CD4-positive, alpha-beta T cell treated with Interleukin-15 for 1 hour (primary cell): ENCODE results near the gene BNIP3.

Source experiments
- DNase-seq: peaks from one replicate; pipeline ENCODE4 v3.0.0-alpha.2; 2020

BNIP3 gene, protein sequence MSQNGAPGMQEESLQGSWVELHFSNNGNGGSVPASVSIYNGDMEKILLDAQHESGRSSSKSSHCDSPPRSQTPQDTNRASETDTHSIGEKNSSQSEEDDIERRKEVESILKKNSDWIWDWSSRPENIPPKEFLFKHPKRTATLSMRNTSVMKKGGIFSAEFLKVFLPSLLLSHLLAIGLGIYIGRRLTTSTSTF

DNA sequence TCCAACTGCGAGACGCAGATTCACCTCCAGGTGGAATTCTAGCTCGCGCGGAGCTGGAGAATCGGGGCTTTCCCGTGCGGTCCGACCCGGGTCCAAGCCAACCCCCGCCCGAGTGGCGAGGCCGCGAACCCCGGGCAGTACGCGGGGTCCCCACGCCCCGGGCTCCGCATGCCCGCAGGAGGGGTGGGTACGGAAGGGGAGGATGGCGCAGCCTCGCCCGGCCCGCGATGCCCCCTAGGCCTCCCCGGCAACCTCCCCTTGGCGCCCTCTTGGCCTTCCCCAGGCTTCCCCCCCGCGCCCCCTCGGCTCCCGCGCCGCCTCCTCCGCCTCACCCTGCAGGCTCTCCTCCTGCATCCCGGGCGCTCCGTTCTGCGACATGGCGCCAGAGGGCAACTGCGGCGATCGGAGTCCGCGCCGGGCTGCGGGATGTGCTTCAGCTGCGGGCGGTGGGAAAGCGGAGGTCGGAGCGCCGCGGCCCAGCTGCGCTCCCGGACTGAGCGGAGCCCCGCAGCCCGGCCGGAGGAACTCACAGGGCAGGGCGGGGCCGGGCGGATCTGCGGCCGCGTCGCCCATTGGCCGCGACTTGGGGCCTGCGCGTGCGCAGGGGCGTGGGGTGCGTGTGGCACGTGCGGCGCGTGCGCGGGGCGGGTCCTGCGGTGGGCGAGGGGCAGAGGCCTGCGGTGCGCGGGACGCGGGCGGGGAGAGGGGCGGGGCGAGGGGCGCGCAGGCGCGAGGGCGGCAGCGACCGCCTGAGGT lies at the start of gene BNIP3:
BNIP3 (minus strand) TSS at position 495 of the 756 bp plus-strand sequence; CDS start at position 378, 117 bp downstream.
- DNase-seq: peak; percentile 95

DNA sequence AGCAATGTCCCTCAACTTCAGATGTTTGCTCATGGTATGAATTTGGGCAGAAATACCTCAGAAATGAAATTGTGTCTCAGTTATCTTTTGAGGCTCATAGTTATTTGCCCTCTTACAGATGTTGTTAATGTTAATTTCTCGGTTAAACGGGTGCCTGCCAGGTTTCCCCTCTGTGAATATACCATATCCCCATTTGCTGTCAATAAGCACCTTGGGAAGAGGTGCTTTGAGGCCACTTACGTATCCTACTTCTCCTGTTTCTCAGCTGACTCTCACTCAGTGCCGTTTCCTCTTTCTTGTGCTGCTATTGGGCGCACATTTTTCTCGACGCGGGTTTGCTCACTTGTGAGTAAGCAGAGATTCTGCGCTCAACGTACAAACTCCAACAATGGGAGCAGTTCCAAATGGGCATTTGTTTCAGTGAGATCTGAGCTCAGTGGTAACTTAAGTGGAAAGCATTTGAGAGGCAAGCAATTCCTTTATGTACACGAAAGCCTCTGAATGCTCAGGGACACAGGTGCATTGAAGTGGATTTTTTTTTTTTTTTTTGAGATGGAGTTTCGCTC lies 49.3 kb upstream of the BNIP3 start:
- no peak for DNase-seq

DNA sequence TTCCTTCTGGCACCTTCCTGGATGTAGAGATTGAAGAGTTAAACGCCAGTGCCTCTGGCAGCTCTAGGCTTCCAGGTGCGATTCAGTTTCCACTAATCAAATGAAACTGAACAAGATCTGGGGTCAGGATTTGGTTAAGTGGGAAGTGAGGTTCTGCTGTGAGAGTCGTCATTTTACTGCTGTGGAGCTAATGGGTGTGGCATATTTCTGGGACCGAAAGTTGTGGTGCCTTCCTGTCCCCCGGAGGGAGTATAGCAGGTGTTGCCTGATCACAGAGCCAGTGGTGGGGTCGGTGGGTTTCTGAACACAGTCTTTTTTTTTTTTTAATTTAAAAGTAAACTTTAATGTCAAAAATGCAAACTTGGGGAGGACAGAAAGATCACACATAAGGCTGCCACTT lies 47.0 kb upstream of the BNIP3 start:
- DNase-seq: no peak

DNA sequence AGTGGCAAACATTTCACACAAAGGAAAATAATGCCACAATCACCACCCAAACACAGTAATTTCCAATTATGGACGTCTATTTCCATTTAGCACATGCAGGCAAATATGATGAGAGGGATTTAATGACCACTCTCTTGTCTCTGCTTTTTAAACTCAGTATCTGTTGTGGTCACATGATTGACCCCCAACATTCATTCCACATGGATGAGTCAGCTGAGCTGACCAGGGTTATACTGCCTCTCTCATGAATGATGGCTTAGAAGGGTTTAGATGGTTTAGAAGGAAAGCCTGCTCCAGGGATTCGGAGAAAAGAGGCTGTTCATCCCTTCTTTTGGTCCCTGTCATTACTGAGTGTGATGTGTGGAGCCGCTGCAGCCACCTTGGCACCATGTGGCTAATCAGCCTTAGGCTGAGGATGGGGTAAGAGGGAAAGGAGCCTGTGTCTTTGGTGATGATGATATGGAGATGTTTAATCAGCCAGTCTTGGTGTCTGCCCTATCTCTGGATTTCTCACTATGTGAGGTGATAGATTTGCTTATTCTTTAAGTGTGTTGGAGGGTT lies 45.8 kb upstream of the BNIP3 start:
- DNase-seq: no peak

DNA sequence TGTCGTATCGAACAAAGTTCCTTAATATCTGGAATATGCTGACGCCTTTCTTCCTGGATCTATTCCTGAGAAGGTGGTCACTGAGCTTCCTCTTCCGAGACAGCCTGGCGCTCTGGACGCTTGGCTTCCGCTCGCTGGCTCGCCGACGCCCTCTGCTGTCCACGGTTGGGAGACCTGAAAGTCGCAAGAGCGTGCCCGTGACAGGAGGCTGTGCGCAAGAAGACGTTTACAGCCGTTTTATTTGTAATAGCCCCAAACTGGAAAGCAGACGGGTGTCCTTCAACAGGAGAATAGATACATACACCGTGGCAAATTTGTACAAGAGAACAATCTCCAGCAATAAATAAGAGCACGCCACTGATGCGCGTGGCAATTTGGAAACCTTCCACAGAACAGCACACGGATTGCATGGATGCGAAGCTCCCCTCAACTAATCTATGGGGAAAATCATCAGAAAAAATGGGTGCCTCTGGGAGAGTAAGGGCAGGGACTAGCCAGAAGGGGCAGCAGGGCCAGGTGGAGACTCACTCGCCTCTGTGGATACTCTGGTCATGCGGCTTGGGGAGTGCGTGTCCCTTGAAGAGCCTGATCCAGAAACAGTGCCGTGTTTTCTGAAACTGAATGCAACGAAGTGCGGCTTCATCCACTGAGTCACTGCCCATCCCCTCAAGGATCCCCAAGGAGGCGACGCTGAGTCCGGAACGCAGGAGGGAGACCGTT lies 41.5 kb upstream of the BNIP3 start:
- DNase-seq: peak; percentile 70

DNA sequence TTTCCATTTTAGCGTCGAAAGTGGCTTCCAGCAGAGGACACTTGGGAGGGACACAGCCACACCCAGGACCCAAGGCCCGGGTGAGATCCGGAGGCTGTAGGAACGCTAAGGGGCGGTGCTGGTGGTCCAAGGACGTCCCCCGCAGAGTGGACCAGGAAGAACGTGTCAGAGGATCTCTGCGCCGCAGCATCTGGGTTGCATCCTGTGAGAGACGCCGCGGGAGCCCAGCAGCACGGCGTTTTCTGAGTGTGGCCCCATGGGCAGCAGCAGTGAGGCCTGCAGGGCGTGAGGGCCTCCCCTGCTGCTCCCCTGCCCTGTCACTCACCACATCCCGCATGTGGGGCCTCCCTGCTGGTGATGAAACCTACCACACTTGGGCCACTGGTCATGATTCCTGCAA lies 40.5 kb upstream of the BNIP3 start:
- DNase-seq: no peak

DNA sequence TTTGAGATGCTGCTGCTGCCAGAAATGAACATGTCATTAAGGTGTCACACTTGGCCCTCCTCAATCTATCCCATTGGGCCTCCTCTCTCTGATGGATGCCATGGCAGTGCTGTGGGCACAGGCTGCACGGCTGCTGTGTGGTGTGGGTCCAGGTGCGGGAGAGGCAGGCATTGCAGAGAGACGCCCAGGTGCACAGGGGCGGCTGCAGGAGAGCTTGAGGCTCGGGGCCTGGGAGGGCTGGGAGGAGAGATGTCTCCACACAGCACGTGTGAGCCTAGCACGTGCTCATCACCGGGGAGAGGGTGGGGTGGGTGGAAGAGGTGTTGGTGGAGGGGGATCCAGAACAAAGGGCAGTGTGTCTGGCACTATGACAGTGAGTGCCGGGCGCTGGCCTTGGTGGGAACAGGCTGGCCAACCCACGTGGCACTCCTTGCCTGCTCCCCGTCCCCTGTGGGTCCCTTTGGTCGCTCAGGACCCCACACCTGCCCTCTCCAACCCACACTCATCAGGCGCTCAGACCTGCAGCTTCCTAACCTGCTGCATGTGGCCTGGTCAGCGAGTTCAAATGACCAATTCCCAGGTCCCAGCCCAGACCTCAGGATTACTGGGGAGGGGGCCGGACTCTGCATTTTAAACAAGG lies 39.9 kb upstream of the BNIP3 start:
- no peak for DNase-seq

DNA sequence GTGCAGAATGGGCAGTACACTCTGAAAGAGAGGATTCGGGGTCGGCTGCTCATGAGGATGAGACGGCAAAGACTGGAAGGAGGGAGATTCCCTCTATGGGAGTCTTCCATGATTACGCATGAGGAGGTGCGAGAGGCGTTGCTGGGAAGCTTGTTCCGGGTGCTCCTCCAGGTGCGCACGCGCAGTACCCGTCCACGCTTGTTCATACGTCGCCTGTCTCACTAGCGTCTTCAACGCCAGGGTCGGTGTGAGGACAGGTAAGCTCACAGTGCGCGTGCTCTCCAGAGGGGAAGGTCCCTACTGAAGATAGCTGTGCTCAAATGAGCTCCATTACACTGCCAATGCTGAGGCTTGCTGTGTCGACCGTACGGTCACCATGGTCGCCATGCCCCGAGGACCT lies 39.3 kb upstream of the BNIP3 start:
- DNase-seq: no peak

DNA sequence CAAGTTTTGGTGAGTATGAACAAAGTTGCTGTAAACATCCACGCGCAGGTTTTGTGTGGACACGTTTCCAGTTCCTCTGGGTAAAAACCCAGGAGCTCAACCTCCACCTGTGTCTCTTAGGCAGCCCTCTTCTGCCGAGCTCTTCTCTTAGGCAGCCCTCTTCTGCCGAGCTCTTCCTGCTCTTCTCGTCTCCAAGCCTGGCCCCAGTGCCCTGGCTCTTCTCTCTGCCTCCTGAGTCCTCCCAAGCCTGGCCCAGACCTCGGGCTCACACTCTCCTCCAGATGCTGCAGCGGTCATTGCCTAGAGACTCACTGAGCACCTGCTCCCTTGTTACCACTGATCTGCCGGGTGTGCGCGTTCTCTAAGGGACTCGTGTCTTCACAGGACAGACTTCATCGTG lies 38.7 kb upstream of the BNIP3 start:
- DNase-seq: no peak

DNA sequence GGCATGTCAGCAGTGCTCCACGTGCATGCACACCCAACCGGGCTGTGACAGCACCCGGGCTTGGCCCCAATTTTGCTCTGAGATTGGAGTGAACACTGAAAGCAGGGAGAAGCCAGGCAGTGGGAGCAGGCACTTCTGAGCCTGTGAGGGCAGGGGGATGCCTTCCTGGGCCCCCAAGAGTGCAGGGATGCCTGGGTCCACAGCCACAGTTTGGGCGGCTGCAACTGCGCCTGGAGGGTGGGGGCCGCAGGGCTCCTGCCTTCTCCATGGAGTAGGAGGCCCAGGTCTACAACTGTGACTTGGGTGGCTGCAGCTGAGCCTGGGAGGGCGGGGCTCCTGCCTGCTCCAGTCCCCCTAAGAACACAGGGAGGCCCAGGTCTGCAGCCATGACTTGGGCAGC lies 37.6 kb upstream of the BNIP3 start:
- DNase-seq: no peak

DNA sequence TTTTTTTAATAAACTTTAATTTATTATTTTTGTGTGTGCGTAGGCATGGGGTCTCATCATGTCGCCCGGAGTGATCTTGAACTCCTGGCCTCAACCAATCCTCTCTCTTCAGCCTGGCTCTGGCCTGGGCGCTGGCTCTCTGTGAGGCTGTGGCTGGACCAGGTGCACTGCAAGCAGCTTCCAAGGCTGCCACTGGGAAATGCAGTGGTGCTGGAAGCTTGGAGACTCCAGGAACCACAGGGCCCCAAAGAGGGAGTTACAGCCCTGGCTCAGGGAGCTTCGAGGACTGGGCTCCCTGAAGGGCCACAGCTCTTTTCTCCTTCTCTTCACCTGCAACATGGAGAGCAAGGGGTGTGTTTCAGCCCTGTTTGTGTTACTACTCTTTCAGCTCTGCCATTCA lies 36.7 kb upstream of the BNIP3 start:
- no peak for DNase-seq

DNA sequence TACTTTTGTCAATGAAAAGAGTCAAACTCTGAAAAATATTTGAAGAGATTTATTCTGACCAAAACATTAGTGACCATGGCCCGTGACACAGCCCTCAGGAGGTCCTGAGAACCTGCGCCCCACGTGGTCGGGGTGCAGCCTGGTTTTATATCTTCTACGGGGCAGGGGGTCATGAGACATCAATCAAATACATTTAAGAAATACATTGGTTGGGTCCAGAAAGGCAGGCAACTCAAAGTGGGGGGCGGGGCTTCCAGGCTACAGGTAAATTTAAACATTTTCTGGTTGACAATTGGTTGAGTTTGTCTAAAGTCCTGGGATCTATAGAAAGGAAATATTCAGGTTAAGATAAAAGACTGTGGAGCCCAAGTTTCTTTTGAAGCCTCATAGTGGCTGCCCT lies 34.8 kb upstream of the BNIP3 start:
- DNase-seq: no peak

DNA sequence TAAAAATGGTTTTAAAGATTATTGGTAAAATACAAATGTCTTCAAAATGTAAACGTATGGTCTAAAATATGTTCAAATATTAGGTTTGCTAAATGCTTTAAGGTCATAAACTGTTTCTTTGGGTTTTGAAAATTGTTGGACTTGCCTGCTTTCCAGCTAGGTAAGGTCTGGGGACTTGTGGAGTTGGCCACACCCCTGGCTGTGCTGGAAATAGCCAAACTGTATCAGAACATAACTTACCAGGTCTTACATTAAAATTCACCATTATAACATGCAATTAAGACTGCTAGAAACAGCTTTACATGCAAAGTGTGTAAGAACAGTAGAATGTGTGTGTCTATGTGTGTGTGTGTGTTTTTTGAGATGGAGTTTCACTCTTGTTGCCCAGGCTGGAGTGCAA lies 29.7 kb upstream of the BNIP3 start:
- no peak for DNase-seq

DNA sequence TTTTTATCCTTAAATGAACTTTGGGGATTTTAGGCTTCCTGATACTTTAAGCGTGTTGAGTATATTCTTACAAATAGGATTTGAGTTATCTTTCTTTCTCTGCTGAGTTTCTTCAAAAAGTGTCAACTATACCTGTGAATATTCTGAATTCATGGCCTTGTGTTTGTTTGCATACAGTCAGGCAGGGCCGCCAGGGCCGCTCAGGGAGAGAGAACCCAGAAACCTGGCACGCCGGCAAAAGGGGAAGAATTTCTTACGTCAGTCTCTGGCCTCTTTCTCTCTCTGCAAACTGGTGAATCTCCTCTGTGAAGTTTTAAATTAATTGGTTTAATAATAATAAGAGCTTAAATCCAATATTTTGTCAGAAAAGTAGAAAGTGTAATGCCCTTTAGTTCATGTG lies 29.3 kb upstream of the BNIP3 start:
- no peak for DNase-seq

DNA sequence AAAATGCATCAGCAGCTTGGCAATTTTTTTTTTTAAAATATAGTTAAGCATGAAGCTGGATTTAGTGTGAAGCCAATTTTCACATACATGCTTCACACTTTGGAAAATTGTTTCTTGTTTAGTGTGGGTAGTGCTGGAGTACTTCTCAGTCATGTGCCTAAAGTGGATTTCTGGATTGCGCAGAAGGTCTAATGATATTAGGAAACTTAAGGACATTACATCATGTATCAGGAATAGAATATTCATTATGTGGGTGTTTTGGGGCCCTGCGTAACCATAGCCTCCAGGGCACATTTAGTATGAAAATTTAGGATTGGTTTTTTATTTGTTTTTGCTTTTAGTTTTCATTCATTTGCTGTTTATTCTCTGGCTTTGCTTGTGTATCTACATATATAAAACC lies 28.8 kb upstream of the BNIP3 start:
- DNase-seq: no peak

DNA sequence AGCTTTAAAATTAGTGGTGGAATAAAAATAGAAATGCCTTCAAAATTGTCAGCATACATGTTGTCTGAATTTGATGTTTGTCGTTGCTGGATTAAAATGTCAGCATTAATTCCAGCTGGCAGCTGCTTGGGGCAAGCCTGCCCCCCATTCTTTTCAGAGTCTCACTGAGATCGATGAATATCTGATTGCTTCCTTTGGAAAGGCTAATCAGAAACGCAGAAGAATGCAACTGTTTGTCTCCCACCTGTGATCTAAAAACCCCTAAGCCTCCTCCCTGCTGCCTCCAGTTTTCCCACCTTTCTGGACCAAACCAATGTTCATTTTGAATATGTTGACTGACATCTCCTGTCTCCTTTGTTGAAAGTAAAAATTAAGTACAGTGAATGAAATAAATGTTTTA lies 27.9 kb upstream of the BNIP3 start:
- DNase-seq: no peak

DNA sequence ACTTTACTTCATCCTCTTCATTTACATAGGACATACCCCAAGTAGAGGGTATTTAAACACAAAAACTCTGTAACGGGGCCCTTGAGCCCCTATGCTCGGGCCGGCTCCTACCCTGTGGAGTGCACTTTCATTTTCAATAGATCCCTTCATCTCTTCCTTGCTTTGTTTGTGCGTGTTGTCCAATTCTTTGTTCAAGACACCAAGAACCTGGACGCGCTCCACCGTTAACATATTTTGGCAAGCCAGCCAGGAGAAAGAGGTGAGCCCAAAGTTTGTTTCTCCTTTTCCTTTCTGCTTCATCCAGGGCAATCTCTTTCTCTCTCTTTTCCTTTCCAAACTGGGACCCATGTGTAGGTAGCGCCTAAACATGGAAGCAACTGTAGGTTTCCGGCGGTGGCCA lies 26.0 kb upstream of the BNIP3 start:
- DNase-seq: no peak

DNA sequence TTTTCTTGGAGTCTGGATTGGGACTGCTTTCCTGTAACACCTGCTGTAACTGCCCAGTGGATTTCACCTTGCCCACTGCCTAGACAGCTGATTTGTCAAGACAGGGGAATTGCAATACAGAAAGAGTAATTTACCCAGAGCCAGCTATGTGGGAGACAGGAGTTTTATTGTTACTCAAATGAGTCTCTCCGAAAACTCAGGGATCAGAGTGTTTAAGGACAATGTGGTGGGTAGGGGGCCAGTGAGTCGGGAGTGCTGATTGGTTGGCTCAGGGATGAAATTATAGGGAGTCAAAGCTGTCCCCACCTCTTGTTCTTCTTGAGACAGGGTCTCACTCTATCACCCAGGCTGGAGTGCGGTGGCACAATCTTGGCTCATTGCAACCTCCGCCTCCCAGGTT lies 25.2 kb upstream of the BNIP3 start:
- DNase-seq: no peak

DNA sequence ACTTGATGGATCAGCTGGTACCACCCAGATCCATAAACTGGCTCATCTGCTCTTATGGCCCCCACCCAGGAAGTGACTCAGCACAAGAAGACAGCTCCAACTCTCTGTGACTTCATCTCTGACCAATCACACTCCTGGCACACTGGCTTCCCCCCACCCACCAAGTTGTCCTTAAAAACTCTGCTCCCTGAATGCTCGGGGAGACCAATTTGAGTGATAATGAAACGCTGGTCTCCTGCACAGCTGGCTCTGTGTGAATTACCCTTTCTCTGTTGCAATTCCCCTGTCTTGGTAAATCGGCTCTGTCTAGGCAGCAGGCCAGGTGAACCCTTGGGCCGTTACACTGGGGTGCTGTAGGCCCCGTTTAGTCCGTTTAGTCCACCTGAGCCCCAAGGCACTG lies 23.4 kb upstream of the BNIP3 start:
- no peak for DNase-seq

DNA sequence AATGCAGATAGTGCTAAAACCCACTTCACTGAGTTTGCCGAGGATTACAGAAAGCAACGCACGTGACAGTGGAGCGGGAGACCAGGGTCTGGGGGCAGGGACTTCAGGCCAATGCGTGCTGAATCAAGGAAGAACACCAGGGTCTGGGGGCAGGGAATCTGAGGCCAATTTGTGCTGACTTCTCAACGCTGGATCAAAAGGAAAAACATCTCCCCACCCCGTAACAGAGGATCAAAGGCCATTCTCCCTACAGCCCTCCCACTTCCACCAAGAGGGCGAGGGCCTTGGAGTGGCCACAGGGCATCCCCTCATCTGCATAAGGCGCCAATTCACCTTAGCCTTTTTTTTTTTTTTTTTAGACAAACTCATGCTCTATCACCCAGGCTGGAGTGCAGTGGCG lies 22.3 kb upstream of the BNIP3 start:
- DNase-seq: no peak

DNA sequence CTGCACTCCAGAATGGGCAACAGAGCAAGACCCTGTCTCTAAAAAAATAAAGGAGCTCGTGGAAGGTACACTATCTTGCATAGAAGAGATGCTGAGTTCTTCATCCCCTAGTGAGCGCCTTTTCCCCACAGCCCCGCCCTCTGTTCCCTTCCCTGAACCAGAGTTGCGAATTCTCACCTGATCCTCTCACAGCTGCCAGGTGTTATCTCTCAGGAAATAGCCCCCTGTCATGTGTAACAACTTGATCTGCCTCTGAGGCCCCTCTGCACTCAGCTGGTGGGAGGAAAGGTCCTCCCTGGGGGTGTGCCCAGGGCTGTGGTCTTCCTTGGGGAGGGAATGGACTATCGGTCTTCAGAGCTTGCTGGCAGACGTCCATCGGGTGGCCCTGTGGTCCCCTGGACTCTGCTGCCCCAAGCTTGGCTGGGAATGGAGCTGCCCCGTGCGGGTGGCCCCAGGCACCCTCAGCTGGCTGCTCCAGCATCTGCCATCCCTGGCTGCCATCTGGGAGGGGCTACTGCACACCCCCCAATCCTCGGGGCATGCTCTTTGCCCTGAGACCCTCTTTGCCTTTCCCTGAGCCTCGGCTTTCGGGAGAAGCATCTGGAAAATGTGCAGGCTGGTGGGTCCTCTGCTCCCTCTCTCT lies 21.7 kb upstream of the BNIP3 start:
- DNase-seq: no peak

DNA sequence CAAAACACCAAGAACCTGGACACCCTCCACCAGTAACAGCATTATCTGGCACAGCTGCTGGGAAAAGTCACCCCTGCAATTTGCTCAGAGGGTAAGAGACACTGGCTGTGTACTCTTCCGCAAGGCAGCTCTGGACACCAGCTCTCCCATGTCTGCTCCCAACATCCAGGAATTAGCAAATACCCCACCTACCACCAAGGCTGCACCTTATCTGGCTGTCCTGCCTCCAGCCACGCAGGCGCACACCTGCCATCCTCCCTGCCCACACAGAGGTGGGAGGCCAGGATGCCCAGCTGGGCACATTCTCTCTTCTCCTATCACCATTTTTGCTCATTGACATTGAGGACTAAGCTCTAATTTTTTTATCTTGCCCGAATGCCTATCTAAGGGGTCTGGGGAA lies 20.3 kb upstream of the BNIP3 start:
- DNase-seq: no peak
